T-helper 22 cell (primary cell): ENCODE results near the gene FERMT1.

Experiments
- DNase-seq: peaks from one replicate; pipeline ENCODE4 v3.0.0-alpha.2; 2020; ENCODE audit warnings: low read depth

The FERMT1 gene, protein sequence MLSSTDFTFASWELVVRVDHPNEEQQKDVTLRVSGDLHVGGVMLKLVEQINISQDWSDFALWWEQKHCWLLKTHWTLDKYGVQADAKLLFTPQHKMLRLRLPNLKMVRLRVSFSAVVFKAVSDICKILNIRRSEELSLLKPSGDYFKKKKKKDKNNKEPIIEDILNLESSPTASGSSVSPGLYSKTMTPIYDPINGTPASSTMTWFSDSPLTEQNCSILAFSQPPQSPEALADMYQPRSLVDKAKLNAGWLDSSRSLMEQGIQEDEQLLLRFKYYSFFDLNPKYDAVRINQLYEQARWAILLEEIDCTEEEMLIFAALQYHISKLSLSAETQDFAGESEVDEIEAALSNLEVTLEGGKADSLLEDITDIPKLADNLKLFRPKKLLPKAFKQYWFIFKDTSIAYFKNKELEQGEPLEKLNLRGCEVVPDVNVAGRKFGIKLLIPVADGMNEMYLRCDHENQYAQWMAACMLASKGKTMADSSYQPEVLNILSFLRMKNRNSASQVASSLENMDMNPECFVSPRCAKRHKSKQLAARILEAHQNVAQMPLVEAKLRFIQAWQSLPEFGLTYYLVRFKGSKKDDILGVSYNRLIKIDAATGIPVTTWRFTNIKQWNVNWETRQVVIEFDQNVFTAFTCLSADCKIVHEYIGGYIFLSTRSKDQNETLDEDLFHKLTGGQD

DNA sequence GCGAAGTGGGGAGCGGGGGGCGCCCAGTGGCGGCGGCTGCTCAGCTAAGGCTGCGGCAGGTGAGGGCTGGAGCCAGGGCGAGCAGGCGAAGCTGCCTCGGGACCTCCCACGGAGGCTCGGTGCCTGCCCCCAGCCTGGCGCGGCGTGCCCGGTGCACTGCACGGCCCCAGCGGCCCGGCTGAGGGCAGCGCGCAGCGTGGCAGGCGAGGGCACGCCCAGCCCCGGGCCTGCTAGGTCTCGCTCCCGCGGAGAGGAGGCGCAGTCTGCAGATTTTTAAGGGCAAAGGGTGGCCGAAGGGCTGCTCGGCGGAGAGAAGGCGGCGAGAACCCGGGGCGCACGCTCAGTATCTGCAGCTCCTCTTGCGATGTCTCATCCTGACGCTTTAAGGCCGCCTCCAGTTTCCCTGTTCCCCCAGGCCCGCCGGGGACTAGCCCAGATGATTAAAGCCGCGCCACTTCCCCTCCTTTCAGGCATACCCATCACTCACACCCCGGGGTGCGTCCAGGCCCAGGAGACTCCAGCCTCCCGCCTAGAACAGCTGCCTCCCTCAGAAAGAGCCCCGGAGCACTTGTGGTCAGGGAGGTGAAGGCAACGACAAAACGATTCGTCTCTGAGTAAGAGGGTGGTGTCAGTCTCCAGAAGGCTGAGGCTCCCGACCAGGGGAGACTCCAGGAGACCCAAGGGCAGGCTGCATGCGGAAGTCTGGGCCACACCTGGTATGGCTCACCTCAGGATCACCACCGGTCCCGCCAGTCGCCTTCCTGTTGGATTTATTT is at the start of gene FERMT1:
FERMT1 (minus strand) TSS at position 158 of the 776 bp plus-strand sequence. CDS start 3,476 bp downstream, outside the sequence.
- DNase-seq = no peak

DNA sequence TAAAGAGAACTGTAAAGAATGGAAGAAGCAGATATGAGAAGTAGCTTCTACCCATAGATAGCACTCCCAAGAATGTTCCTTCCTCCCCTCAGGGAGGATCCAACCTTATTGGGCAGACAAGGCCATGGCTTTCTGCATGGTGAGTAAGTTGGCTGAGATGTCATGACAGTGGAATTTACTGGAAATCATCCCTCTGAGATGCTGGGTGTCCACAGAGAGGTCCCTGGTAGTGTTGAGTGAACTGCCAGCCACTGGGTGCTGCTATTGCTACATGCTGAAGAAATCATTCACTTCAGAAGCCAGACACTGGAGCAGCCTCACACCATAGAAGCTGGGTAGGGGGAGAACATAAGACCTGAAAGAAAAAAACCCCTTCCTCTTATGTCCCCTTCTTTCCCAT is 46.4 kb upstream of the FERMT1 start:
- no peak for DNase-seq

DNA sequence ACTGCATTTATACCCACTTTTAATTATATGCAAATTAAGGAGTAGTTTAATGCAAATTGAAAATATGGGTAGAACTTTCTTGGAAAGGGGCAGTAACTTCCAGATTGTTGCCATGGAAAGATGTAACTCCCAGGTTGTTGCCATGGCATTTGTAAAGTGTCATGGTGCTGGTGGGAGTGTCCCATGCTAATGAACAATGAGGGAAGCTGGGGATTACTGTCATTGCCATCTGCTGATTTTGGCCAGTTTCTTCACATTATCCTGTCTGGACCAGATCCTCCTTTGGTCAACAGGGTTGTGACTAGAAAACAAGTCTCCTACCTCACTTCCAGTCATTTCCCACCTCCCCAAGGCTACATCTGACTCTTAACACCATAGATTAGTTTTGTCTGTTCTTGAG is 45.4 kb upstream of the FERMT1 start:
- DNase-seq = no peak

DNA sequence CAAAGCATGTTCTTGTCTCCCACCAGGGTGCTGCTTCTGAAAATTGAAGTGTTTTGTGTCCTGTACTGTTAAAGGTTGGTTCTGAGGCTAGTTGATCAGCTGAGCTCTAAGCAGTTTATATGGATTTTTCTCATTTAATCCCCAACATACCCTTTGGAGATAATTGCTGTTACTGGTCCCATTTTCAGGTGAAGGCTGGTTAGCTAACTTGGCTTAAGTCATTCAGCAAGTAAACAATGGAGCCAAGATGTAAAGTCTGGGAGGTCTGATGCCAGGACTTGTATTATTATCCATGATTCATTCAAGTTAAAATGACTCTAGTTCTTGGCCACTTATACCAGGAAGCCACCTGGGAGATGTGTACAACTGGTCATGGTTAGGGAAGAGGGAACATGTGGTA is 42.5 kb upstream of the FERMT1 start:
- DNase-seq = no peak

DNA sequence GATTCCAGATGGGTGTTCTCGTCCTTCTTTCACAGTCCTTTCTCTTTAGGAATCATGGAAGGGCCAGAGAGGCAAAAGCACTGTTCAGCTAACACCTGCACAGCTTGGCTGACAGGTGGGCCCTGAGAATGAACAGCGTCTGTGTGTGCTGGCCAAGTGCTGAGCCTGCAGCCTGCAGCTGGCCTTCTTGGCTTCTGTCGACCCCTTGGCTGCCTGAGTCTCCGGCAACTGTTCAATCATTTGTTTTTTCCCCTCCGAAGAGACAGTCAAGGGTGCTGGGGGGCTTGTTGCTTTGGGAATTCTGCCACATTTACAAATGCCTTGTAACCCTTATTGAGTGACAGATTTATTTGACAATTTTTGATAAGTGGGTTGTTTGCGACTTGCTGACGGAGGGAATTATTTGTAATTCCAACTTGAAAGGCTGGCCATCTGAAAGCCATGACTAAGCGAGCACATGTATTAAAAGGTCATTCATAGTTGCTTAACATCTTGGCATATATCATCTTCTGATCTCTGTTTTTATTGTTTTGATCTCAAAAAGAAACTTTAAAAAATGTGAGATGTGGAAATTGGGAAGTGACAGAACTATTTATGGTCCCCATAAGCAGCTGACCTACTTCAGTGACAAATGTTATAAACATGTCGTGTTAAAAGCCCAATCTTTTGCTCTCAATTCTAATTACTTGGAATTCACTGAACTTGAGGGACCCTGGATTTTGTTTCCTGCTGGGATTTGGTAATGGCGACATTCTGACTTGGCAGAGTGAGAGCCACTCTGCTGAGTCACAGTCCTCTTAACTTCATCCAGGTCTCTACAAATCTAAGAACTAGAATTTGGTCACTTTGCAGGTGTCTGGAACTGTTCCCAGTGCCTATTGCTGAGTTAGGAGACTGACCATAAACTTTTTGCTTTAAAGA is 41.9 kb upstream of the FERMT1 start:
- no peak for DNase-seq

DNA sequence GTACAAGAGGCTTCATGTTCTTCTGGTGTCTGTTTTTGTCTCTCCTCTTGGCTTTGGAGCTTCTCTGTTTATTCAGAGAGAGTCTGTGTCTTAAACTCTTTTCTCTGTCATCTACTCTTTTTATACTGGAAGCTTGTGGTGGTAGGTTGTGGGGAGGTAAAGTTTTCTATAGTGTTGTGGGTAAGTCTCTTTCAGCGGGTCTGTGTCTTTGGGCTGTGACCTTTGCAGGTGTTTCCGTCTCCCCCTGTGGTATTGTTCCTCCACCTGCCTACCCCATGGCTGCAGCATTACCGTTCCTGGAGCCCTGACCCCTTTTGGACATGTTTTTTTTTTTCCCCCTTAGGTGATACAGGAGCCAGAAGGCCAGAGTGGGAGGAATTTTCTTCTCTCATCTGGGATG is 37.9 kb upstream of the FERMT1 start:
- no peak for DNase-seq

DNA sequence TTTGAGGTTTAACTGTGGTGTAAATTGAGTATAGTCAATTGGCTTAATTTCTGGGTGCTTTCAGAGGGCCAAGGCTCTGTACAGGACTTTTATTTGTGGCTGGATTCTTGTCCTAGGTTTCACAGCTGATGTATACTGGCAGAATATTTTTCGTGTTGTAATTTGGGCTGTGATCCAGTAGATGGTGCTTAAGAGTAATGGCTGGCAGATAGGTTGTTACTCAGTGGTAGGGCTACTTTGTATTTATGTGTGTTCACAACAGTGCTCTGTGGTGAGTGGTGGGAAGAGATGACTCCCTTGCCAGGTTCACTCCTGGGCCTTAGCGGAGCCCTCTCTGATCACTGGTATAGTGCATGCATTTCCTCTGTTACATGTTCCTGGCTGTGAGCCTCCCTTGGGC is 34.5 kb upstream of the FERMT1 start:
- DNase-seq = no peak

DNA sequence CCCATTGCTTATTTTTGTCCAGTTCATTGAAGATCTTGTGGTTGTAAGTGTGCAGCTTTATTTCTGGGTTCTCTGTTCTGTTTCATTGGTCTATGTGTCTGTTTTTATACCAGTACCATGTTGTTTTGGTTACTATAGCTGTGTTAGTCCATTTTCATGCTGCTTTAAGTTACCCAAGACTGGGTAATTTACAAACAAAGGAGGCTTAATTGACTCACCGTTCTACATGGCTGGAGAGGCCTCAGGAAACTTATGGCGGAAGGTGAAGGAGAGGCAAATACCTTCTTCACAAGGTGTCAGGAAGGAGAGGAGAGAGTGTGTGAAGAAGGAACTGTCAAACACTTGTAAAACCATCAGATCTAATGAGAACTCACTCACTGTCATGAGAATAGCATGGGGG is 29.9 kb upstream of the FERMT1 start:
- no peak for DNase-seq

DNA sequence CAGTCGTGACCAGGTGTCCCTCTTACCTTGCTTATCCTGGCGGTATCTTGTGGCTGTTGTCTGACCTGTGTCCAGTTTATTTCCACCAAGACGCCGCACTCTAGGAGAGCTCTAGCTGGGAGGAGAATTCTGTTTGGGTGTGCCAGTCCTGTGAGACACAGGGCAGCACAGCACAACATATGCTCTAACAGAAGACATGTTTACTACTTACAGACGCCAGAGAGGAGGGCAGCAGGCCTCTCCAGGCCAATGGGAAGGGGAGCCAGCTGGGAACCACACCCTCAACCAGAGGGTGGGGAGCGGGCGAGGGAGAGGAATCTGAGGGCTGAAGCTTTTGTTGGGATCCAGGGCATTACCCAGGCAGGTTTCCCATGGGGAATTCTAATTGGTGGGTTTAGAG is 25.2 kb upstream of the FERMT1 start:
- no peak for DNase-seq

DNA sequence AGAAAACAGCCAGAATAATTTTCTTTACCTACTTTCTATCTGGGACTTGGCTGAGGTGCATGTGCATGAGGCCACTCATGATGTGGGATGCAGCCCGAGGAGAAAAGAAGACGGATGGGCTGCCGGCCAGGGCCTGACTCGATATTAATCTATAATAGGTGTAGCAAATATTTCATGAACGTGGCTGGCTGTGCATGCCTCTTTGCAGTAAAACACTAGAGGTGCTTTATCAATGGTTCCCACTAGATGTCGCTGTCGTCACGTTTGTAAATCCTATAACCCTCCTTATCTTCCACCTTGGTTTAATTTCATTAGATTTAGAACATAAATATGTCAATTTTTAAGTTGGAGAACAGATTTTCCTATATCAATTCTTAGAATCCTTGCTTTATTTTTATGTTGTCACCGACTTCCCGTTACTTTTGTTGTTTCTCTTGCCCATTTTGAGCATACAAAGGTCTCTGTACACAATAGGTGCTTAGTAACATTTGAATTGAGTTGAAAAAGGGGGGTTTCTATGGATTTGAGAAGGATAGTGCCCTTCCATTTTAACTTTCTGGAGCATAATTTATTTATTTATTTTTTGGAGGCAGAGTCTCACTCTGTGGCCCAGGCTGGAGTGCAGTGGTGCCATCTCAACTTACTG is 19.6 kb upstream of the FERMT1 start:
- no peak for DNase-seq

DNA sequence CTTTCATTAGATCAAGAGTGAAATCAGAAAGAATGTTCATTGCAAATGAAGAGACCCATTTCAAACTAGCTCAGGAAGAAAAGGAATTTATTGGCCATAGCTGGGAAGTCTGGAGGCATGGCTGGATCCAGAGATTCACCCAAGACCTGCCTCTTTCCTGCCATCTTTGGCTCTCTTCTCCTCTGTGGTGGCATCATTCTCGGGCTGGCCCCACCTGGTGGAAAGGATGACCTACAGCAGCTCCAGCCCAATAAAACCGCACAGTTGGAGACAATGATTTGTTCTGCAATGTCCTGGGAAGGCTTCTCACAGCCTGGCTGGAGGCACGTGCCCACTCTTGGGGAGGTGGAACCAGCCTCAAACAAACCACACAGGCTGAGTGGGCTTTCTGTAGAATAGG is 18.1 kb upstream of the FERMT1 start:
- DNase-seq = no peak

DNA sequence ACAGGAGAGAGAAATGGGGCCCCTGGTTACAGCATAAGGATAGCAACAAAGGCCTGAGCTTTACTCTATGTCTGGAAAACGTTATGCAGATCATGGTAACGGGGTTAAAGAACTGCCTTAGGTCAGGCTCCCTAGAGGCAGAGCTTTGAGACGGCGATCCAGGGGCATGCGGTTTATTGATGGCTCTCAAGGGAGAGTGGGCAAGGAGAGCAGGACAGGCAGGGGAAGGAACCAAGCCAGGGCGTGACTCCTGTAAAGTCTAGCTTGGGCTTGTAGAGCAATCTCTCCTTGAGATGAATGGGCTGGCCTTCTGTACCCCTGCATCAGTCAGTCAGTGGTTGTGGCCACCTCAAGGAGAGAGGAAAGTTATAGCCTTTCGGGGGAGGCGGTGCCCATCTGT is 12.5 kb upstream of the FERMT1 start:
- DNase-seq = no peak

DNA sequence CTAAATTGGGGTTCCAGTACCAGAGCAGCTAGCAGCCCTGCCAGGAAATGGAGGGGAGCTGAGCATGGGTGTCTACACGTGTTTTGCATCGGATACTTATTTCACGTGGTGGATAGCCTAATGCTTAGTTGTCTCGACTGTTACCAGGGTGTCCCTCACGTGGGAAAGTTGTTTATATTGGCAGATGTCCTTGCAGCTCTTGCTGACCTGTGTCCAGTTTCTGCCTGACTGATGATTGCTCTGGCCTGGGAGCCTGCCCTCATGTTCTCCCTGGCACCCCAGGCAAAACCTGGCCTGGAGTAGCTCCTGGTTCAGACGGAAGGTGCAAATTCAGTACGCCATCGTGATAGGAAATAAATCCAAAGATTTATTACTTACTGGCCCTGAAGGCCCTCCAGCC is 11.8 kb upstream of the FERMT1 start:
- DNase-seq = no peak

DNA sequence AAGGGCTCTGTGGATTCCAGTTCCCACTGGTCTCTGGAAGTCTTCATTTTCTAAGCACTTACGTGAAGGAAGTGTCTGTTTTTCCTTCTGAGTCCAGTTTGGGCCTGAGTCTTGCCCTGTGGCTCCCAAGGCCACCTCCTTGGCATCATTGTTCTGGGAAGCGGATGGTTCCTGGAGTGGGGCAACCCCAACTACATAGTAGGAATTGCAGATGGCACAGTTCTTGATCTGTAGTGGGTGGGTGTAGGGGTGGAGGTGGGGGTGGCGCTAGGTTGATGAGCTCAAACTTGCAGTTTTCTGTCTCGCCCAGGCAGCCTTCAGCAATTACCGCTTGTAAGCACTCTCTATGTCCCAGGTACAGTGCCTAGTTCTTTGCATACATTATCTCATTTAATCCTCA is 7.2 kb upstream of the FERMT1 start:
- DNase-seq = no peak

DNA sequence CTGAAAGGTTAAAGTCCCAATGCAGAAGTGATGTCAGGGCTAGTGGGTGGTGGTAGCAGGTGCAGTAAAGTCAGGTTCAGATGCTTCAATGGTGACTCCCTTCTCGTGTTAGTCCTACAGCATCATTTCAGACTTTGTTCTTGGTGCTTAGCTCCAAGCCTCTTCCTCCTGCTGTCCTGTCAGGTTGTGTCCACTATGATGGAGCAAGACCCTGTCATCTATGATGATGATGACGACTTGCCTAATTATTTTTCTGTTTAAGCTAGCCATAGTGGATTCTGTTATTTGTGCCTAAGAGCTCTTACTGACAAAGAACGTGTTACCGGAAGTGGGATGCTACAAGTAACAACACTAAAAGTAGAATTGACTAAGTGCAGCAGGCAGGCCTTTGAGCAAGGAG is 5.0 kb upstream of the FERMT1 start:
- no peak for DNase-seq

DNA sequence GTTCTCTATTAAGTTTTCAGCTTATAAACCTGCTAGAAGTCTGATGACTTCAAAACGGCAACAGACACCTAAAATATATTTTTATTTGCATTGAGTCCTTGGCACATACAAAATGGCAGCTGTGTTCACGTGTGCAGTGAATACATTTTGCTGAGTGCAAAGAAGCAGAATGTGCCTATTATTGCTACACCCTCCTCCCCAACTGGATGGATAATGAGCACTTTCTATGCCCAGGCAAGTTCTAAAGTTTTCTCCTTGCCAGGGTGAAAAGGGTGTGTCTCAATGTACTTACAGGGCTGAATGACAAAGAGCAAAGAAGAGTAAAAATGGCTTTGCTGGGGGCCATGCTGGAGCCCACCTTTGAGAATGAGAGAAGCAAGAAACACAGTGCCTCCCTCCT is 4.0 kb upstream of the FERMT1 start:
- no peak for DNase-seq

DNA sequence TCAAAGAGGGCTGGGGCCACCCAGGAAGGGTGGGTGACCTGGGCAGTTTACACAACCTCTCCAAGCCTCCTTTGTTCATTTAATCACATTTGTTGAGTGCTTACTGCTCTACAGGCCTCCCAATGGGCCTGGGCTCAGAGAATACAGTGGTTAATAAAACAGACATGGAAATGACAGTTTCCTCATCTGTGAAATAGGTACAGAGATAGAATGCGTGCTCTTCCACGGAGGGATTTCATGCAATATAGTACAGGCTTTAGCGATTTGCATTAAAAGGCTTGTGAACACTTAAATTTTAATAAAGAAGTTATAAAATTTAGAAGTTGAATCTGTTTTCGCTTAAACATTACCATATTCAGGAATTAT is 802 bp upstream of the FERMT1 start:
- no peak for DNase-seq

DNA sequence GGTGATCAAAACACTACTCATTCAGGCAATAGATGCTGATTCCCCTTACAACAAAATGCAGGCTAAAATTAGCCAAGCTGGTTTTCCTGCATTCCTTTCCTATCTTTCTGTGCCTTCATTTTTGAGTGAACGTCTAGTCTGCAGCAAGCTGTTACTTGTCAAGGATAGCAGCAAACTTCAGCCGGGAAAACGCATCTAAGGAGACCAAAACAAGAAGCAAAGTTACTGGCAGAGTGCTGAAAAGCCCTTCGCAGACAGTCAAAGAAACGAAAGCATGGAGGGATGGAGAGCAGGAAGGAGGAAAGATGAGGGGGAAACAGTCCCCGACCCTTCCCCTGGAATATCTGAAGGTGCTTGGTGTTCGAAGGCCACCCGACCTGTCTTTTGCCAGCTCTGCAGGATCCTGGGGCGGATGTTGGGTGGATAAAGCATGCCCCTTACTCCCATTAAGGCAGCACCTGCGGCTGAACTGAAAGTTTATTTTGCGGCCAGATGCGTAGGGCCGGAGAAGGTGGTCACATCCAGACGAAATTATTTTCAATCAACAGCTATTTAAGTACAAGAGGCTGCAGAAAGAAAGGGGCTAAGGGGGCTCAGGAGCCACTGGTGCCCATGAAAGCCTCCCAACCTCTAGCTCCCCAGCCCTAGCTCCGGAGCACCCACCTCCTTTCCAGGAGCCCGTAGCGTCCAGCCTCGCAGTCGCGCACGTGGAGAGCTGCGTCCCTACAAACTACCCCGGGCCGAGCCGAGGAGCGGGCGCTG is 538 bp downstream of the FERMT1 start:
- no peak for DNase-seq

DNA sequence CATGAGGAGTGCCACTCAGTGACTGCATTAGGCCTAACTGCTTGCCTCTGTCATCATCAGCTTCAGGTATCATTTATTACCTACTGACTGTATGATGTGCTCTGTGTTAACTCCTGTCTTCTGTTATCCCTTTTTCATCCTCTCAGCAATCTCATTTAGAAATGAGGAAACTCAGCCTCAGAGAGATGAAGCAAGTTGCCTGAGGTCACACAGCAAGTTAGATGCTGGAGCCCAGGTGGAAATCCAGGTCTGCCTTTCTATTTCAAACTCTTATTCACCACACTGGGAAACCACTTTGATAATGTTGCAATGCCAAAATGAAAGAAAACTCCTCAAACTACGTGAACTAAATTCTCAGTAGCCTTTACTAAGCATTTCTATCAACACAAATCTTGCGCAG is 1.3 kb downstream of the FERMT1 start:
- no peak for DNase-seq

DNA sequence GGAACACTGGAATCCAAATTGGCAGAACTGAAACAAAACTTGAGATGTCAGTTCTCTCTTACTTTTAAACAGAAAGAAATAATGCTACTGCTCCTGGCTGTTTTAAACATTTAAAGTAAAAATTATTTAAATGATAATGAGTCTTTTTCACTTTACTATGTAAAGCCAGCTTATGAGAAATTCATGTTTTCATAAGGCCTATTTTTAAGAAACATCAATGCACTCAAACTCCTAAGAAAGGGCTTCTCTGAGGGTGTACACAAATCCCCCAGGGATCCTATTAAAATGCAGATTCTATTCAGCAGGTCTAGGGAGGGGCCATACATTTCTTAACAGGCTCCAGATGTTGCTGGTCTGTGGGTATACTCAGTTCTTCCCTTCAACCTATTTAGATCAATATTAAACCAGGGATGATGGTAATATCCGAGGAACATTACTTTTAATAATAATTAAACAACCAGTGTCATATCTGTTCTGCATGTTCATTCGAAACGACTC is 2.3 kb downstream of the FERMT1 start:
- DNase-seq = no peak

DNA sequence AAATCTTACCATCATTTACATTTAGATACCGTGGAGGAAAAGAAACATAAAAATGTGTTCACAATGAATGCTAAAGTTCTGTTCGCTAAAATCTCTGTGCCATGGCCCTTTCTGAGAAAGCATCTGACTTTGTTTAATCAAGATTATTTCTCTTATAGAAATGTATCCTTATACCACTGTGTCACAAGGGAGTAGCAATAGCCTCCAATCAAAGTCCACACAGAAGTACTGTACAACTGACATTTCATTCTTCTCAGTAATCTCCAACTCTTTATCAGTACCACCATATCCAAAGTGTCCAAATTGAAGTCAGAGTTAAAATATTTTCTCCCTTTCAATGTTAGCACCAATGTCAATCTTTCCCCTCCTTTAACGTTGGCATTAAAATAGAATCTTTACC is 6.1 kb downstream of the FERMT1 start:
- no peak for DNase-seq
